ENCODE measurements around the gene PASK.
A peak's percentile ranks its signal among the peaks of the same experiment; 100 is the strongest.

Gene PASK

GRCh38 chr2:241125626-241126025, 23.6 kb downstream of the PASK start:
- no peak overlapping the region for H3K4me3 ChIP-seq (ENCODE audit: severe bottlenecking)
- TF ChIP-seq CTCF (IDR thresholded peaks at IDR 0.05; ENCODE audit: poor library complexity, severe bottlenecking) = no peak
- H3K9me3 ChIP-seq (ENCODE audit: severe bottlenecking) = no peaks in the 10 kb centered on the region
- H3K27ac ChIP-seq (ENCODE audit: poor library complexity, severe bottlenecking) = no peak overlapping the region
- H3K36me3 ChIP-seq (ENCODE audit: low read depth) = peaks cover 20% of the 10 kb centered on the region
- ATAC-seq (ENCODE audit: low read depth) = no peak
- no peak for DNase-seq (ENCODE audit: low spot score)
- no peaks in the 10 kb centered on the region for H3K27me3 ChIP-seq (ENCODE audit: insufficient read depth, poor library complexity, severe bottlenecking)
- no peaks in the 10 kb centered on the region for H3K4me1 ChIP-seq (ENCODE audit: insufficient read depth, poor library complexity, severe bottlenecking)

- DNase-seq (ENCODE audit: low spot score) (no peak), ATAC-seq (ENCODE audit: low read depth) (peak; percentile 83)
- no peak overlapping the region for H3K4me3 ChIP-seq (ENCODE audit: severe bottlenecking)
- no peak overlapping the region for H3K27ac ChIP-seq (ENCODE audit: poor library complexity, severe bottlenecking)
- H3K27me3 ChIP-seq (ENCODE audit: insufficient read depth, poor library complexity, severe bottlenecking) = no peaks in the 10 kb centered on the region
- H3K4me1 ChIP-seq (ENCODE audit: insufficient read depth, poor library complexity, severe bottlenecking) = no peaks in the 10 kb centered on the region
- H3K9me3 ChIP-seq (ENCODE audit: severe bottlenecking) = no peaks in the 10 kb centered on the region
- H3K36me3 ChIP-seq (ENCODE audit: low read depth) = peaks cover 30% of the 10 kb centered on the region
- TF ChIP-seq CTCF (IDR thresholded peaks at IDR 0.05; ENCODE audit: poor library complexity, severe bottlenecking) = no peak
These were observed 25.3 kb downstream of the PASK start for GRCh38 chr2:241123816-241124536.

- ATAC-seq (ENCODE audit: low read depth) (no peak), DNase-seq (ENCODE audit: low spot score) (no peak)
- no peaks in the 10 kb centered on the region for H3K27me3 ChIP-seq (ENCODE audit: insufficient read depth, poor library complexity, severe bottlenecking)
- H3K9me3 ChIP-seq (ENCODE audit: severe bottlenecking) = no peaks in the 10 kb centered on the region
- H3K36me3 ChIP-seq (ENCODE audit: low read depth) = peaks cover 34% of the 10 kb centered on the region
- no peak overlapping the region for H3K27ac ChIP-seq (ENCODE audit: poor library complexity, severe bottlenecking)
- no peaks in the 10 kb centered on the region for H3K4me1 ChIP-seq (ENCODE audit: insufficient read depth, poor library complexity, severe bottlenecking)
- no peak for TF ChIP-seq CTCF (IDR thresholded peaks at IDR 0.05; ENCODE audit: poor library complexity, severe bottlenecking)
- no peak overlapping the region for H3K4me3 ChIP-seq (ENCODE audit: severe bottlenecking)
These were observed 26.8 kb downstream of the PASK start for GRCh38 chr2:241122376-241123002.

- DNase-seq (ENCODE audit: low spot score) (no peak), ATAC-seq (ENCODE audit: low read depth) (no peak)
- H3K4me3 ChIP-seq (ENCODE audit: severe bottlenecking) = no peak overlapping the region
- peaks cover 34% of the 10 kb centered on the region for H3K36me3 ChIP-seq (ENCODE audit: low read depth)
- H3K27me3 ChIP-seq (ENCODE audit: insufficient read depth, poor library complexity, severe bottlenecking) = no peaks in the 10 kb centered on the region
- no peaks in the 10 kb centered on the region for H3K4me1 ChIP-seq (ENCODE audit: insufficient read depth, poor library complexity, severe bottlenecking)
- H3K9me3 ChIP-seq (ENCODE audit: severe bottlenecking) = no peaks in the 10 kb centered on the region
- TF ChIP-seq CTCF (IDR thresholded peaks at IDR 0.05; ENCODE audit: poor library complexity, severe bottlenecking) = no peak
- H3K27ac ChIP-seq (ENCODE audit: poor library complexity, severe bottlenecking) = no peak overlapping the region
These were observed 28.3 kb downstream of the PASK start for GRCh38 chr2:241121008-241121407.

GRCh38 chr2:241120440-241120839, 28.8 kb downstream of the PASK start:
- Histone ChIP-seq H3K27ac (ENCODE audit: poor library complexity, severe bottlenecking) (no peak overlapping the region), H3K27me3 (ENCODE audit: insufficient read depth, poor library complexity, severe bottlenecking) (no peaks in the 10 kb centered on the region), H3K36me3 (ENCODE audit: low read depth) (peaks cover 34% of the 10 kb centered on the region), H3K4me1 (ENCODE audit: insufficient read depth, poor library complexity, severe bottlenecking) (no peaks in the 10 kb centered on the region), H3K4me3 (ENCODE audit: severe bottlenecking) (no peak overlapping the region), H3K9me3 (ENCODE audit: severe bottlenecking) (no peaks in the 10 kb centered on the region)
- ATAC-seq (ENCODE audit: low read depth) (no peak), DNase-seq (ENCODE audit: low spot score) (no peak)
- no peak for TF ChIP-seq CTCF (IDR thresholded peaks at IDR 0.05; ENCODE audit: poor library complexity, severe bottlenecking)
